Gastroesophageal sphincter (tissue), 4 donors: ENCODE measurements around the gene RNLS. TPM values are rescaled to one million over a fixed set of nuclear protein-coding genes. Genes with fewer than 3 reads are reported as not detected.
A peak's percentile ranks its signal among the peaks of the same experiment; 100 is the strongest.

Experiments used
- ATAC-seq: fragments of 150-250 bp; one replicate; pipeline ENCODE4 v1.9.1; 2016; ENCODE audit warnings: mild to moderate bottlenecking, moderate library complexity
- H3K27ac ChIP-seq, 4 donors: fragments of 200-600 bp; sonication (generic) in 3 of 4; 1 replicate in 3 of 4; 2 replicates in 1 of 4; pipeline ENCODE4 v1.5.1; 2016 to 2019
- H3K27me3 ChIP-seq: fragments of 200-600 bp; sonication (generic); one replicate; pipeline ENCODE4 v1.5.1; 2019
- H3K36me3 ChIP-seq, 2 donors: fragments of 200-600 bp; sonication (generic); one replicate each; pipeline ENCODE4 v1.5.1; 2019; ENCODE audit warnings: control low read depth in 1 of 2
- H3K4me1 ChIP-seq, 3 donors: fragments of 200-600 bp; sonication (generic); 1 replicate in 2 of 3; 2 replicates in 1 of 3; pipeline ENCODE4 v1.5.1; 2016 to 2019; ENCODE audit warnings: control low read depth in 2 of 3
- H3K4me3 ChIP-seq, 2 donors: fragments of 200-600 bp; sonication (generic); one replicate each; pipeline ENCODE4 v1.5.1; 2019; ENCODE audit warnings: mild to moderate bottlenecking in 1 of 2, moderate library complexity in 1 of 2
- H3K9me3 ChIP-seq, 3 donors: fragments of 200-600 bp; sonication (generic); one replicate each; pipeline ENCODE4 v1.5.1; 2017 to 2019; ENCODE audit warnings: control low read depth in 2 of 3
- EP300 ChIP-seq: sonication (generic); formaldehyde crosslinking; IDR thresholded peaks from one replicate; pipeline ENCODE4 v1.6.1; 2017; ENCODE audit warnings: antibody characterized with exemption, mild to moderate bottlenecking
- POLR2A ChIP-seq, 2 donors: fragments of 450-650 bp; IDR thresholded peaks; one replicate each; pipeline ENCODE4 v1.6.1; 2017; ENCODE audit warnings: antibody characterized with exemption in 2 of 2, mild to moderate bottlenecking in 2 of 2, moderate library complexity in 1 of 2
- POLR2AphosphoS5 ChIP-seq: sonication (generic); formaldehyde crosslinking; IDR thresholded peaks from one replicate; pipeline ENCODE4 v1.6.1; 2017; ENCODE audit warnings: antibody characterized with exemption
- WGBS, 2 donors: methylation state at CpG; one replicate each; pipeline ENCODE4 v1.1.5; 2018; ENCODE audit warnings: low coverage in 1 of 2; 5-methylcytosine and 5-hydroxymethylcytosine counted together
- total RNA-seq, 4 donors: library from RNA; depleted of rRNA; stranded (reverse); fragments of >200 nt; gene quantifications; one replicate each; pipeline ENCODE4 v1.1.0, GENCODE V29; 2016
- TF ChIP-seq, protein P1 (sequence below), 4 experiments: fragments of 200-600 bp in 2 of 4; fragments of 450-650 bp in 2 of 4; sonication (generic) in 1 of 4; IDR thresholded peaks; one replicate each; pipeline ENCODE4 v1.5.1; 2017 to 2019; ENCODE audit warnings: antibody characterized with exemption in 4 of 4, mild to moderate bottlenecking in 2 of 4, moderate library complexity in 2 of 4

Gene RNLS
- total RNA-seq, 4 donors from 2014 or later = 9.4 to 25.1 (median 15.3) TPM

- Histone ChIP-seq H3K36me3 (no peaks in the 10 kb centered on the region), H3K4me3 (no peak overlapping the region), H3K27me3 (no peaks in the 10 kb centered on the region), H3K4me1 (peaks cover 0 to 27% (median 16%) of the 10 kb centered on the region in 3 donors), H3K27ac (peak overlapping the region in 3 of 4 donors; percentile 43 to 77 (median 69)), H3K9me3 (no peaks in the 10 kb centered on the region)
- WGBS, 2 donors = 64 to 85% methylated on average over 2 of the region's 2 CpGs
- TF ChIP-seq, protein P1, sequence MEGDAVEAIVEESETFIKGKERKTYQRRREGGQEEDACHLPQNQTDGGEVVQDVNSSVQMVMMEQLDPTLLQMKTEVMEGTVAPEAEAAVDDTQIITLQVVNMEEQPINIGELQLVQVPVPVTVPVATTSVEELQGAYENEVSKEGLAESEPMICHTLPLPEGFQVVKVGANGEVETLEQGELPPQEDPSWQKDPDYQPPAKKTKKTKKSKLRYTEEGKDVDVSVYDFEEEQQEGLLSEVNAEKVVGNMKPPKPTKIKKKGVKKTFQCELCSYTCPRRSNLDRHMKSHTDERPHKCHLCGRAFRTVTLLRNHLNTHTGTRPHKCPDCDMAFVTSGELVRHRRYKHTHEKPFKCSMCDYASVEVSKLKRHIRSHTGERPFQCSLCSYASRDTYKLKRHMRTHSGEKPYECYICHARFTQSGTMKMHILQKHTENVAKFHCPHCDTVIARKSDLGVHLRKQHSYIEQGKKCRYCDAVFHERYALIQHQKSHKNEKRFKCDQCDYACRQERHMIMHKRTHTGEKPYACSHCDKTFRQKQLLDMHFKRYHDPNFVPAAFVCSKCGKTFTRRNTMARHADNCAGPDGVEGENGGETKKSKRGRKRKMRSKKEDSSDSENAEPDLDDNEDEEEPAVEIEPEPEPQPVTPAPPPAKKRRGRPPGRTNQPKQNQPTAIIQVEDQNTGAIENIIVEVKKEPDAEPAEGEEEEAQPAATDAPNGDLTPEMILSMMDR (IDR thresholded peaks at IDR 0.05) = no peak
- TF ChIP-seq POLR2AphosphoS5 = no peak
- no peak for TF ChIP-seq POLR2A (IDR thresholded peaks at IDR 0.05)
- no peak for TF ChIP-seq EP300
- no peak for ATAC-seq
Observed at GRCh38 chr10:88473989-88474883, 108.9 kb downstream of the RNLS start.

DNA sequence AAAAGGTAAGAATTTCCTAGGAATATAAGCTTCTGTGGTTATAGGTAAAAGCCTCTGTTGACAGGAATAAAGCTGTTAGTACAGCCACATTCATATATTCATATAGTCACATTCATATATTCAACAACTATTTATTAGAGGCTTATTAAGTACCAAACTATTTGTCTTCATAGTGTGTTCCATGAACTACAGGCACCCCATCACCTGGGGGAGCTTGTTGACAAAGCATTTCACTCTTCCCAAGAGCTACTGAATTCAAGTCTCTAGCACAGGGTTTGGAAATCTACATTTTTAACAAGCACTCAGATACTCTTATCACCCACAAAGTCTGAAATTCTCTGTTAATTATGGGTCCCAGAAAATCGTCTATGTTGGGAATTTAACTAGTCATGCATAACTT is 110.6 kb downstream of the RNLS start:
- Histone ChIP-seq H3K36me3 (no peaks in the 10 kb centered on the region), H3K27ac (no peak overlapping the region)
- 75 to 90% methylated on average over 1 of the region's 1 CpG for WGBS, 2 donors

GRCh38 chr10:88471899-88472298 is 111.2 kb downstream of the RNLS start:
- WGBS, 2 donors = 18 to 71% methylated on average over 1 of the region's 1 CpG
- no peak for TF ChIP-seq EP300
- TF ChIP-seq POLR2AphosphoS5 = no peak
- TF ChIP-seq POLR2A (IDR thresholded peaks at IDR 0.05) = no peak
- TF ChIP-seq, protein P1 (IDR thresholded peaks at IDR 0.05) = no peak
- H3K27me3 ChIP-seq = no peaks in the 10 kb centered on the region
- H3K36me3 ChIP-seq = no peaks in the 10 kb centered on the region
- ATAC-seq = no peak
- no peak overlapping the region for H3K4me3 ChIP-seq
- H3K9me3 ChIP-seq = no peaks in the 10 kb centered on the region
- H3K27ac ChIP-seq = no peak overlapping the region
- H3K4me1 ChIP-seq = peaks cover 0 to 27% (median 16%) of the 10 kb centered on the region in 3 donors

More for the DNA sequence above, 110.6 kb downstream of the RNLS start:
- H3K9me3 ChIP-seq = no peaks in the 10 kb centered on the region
- no peak overlapping the region for H3K4me3 ChIP-seq
- no peaks in the 10 kb centered on the region for H3K27me3 ChIP-seq
- peaks cover 0 to 27% (median 16%) of the 10 kb centered on the region in 3 donors for H3K4me1 ChIP-seq
- no peak for ATAC-seq
- TF ChIP-seq EP300 (no peak), POLR2A (IDR thresholded peaks at IDR 0.05) (no peak), POLR2AphosphoS5 (no peak)
- TF ChIP-seq, protein P1 (IDR thresholded peaks at IDR 0.05) = no peak

DNA sequence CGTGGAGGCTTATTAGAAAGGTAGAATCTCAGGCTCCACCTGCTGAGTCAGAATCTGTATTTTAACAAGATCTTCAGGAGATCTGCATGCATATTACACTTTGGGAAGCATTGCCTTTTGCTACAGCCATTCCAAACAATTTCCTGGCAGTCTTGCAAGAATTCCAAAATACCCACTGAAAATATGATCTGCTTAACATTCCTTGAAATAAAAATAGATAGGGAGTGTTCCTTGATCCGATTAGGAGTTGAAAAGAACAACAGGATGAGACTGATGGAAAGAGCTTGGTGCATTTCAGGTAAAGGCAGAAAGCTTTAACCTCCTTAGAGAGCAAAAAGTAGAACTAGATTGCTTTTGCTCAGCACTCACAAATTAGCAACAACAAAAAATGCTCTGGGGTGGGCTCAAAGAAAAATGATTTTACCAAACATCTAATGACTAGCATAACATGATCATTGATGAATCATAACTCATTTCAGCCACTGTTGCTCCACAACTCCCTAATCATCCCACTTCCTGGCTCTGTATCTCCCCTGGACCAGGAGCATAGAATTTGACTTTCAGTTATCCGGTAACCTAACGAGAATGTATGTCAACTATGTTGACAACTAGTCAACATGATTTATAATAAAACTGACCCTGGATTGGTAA is 115.2 kb downstream of the RNLS start:
- no peaks in the 10 kb centered on the region for H3K4me1 ChIP-seq
- 33 to 79% methylated on average over 2 to 4 of the region's 4 CpGs for WGBS, 2 donors
- no peak for ATAC-seq
- no peaks in the 10 kb centered on the region for H3K36me3 ChIP-seq
- no peaks in the 10 kb centered on the region for H3K9me3 ChIP-seq
- no peaks in the 10 kb centered on the region for H3K27me3 ChIP-seq
- no peak overlapping the region for H3K4me3 ChIP-seq
- H3K27ac ChIP-seq = no peak overlapping the region
- TF ChIP-seq EP300 (no peak), POLR2AphosphoS5 (no peak), POLR2A (IDR thresholded peaks at IDR 0.05) (no peak)
- TF ChIP-seq, protein P1 (IDR thresholded peaks at IDR 0.05) = no peak
